ENCODE results near the gene TMEM40.

DNA sequence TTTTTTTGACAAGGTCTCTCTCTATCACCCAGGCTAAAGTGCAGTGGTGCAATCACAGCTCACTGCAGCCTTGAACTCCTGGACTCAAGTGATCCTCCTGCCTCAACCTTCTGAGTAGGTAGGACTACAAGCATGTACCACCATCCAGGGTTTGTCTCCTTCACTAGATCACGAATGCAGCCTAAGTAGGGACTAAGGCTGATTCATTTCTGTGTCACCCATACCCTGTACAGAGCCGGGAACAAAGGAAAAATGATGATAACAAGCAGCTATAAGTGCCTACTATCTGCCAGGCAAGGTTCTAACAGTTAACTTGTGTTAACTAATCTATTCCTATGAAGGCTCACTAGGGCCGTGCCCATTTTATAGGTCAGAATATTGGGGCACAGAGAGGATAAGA lies 7.0 kb downstream of the TMEM40 start:
- no peak for TF ChIP-seq EP300 (IDR thresholded peaks at IDR 0.05)
- TF ChIP-seq, protein P1, sequence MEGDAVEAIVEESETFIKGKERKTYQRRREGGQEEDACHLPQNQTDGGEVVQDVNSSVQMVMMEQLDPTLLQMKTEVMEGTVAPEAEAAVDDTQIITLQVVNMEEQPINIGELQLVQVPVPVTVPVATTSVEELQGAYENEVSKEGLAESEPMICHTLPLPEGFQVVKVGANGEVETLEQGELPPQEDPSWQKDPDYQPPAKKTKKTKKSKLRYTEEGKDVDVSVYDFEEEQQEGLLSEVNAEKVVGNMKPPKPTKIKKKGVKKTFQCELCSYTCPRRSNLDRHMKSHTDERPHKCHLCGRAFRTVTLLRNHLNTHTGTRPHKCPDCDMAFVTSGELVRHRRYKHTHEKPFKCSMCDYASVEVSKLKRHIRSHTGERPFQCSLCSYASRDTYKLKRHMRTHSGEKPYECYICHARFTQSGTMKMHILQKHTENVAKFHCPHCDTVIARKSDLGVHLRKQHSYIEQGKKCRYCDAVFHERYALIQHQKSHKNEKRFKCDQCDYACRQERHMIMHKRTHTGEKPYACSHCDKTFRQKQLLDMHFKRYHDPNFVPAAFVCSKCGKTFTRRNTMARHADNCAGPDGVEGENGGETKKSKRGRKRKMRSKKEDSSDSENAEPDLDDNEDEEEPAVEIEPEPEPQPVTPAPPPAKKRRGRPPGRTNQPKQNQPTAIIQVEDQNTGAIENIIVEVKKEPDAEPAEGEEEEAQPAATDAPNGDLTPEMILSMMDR (IDR thresholded peaks at IDR 0.05) = no peak
